WTC11 (cell line): ENCODE data around the gene MICAL2.

Experiments
- ATF3 ChIP-seq: sonication (generic); formaldehyde crosslinking; conservative IDR thresholded peaks from 2 replicates; pipeline ENCODE4 v1.8.1; 2022; ENCODE audit warnings: mild to moderate bottlenecking, missing genetic modification reagents
- E2F1 ChIP-seq: sonication (generic); formaldehyde crosslinking; IDR thresholded peaks from 2 replicates; pipeline ENCODE4 v1.8.0; 2022; ENCODE audit warnings: mild to moderate bottlenecking, missing genetic modification reagents
- JUN ChIP-seq: sonication (generic); formaldehyde crosslinking; IDR thresholded peaks from 2 replicates; pipeline ENCODE4 v1.8.0; 2023; ENCODE audit warnings: mild to moderate bottlenecking, missing genetic modification reagents
- ZNF121 ChIP-seq: sonication (generic); formaldehyde crosslinking; IDR thresholded peaks from 2 replicates; pipeline ENCODE4 v1.8.0; 2023; ENCODE audit warnings: missing genetic modification reagents
- ZNF317 ChIP-seq: sonication (generic); formaldehyde crosslinking; IDR thresholded peaks from 2 replicates; pipeline ENCODE4 v1.8.1; 2023; ENCODE audit warnings: low read depth, mild to moderate bottlenecking, moderate library complexity, missing genetic modification reagents, borderline replicate concordance
- TF ChIP-seq, protein P1 (sequence below): fragments of 200-600 bp; IDR thresholded peaks from 2 replicates; pipeline ENCODE4 v1.8.0; 2022; ENCODE audit warnings: antibody characterized with exemption
- TF ChIP-seq, protein P2 (sequence below): fragments of 250-450 bp; sonication (Bioruptor Pico); IDR thresholded peaks from 2 replicates; pipeline ENCODE4 v2.1.2; 2022; ENCODE audit warnings: mild to moderate bottlenecking, moderate library complexity
- TF ChIP-seq, protein P3 (sequence below): sonication (generic); formaldehyde crosslinking; IDR thresholded peaks from 2 replicates; pipeline ENCODE4 v1.8.0; 2022; ENCODE audit warnings: mild to moderate bottlenecking, missing genetic modification reagents

GRCh38 chr11:12278766-12279671 is 168.6 kb downstream of the MICAL2 start:
- TF ChIP-seq, protein P1, sequence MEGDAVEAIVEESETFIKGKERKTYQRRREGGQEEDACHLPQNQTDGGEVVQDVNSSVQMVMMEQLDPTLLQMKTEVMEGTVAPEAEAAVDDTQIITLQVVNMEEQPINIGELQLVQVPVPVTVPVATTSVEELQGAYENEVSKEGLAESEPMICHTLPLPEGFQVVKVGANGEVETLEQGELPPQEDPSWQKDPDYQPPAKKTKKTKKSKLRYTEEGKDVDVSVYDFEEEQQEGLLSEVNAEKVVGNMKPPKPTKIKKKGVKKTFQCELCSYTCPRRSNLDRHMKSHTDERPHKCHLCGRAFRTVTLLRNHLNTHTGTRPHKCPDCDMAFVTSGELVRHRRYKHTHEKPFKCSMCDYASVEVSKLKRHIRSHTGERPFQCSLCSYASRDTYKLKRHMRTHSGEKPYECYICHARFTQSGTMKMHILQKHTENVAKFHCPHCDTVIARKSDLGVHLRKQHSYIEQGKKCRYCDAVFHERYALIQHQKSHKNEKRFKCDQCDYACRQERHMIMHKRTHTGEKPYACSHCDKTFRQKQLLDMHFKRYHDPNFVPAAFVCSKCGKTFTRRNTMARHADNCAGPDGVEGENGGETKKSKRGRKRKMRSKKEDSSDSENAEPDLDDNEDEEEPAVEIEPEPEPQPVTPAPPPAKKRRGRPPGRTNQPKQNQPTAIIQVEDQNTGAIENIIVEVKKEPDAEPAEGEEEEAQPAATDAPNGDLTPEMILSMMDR: no peak
- TF ChIP-seq ATF3 (no peak), ZNF317 (CRISPR knock-in tag) (no peak), JUN (CRISPR knock-in tag) (no peak), E2F1 (CRISPR knock-in tag) (no peak), ZNF121 (CRISPR knock-in tag) (no peak)
- TF ChIP-seq, protein P2, sequence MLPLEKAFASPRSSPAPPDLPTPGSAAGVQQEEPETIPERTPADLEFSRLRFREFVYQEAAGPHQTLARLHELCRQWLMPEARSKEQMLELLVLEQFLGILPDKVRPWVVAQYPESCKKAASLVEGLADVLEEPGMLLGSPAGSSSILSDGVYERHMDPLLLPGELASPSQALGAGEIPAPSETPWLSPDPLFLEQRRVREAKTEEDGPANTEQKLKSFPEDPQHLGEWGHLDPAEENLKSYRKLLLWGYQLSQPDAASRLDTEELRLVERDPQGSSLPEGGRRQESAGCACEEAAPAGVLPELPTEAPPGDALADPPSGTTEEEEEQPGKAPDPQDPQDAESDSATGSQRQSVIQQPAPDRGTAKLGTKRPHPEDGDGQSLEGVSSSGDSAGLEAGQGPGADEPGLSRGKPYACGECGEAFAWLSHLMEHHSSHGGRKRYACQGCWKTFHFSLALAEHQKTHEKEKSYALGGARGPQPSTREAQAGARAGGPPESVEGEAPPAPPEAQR (CRISPR knock-in tag): no peak
- TF ChIP-seq, protein P3, sequence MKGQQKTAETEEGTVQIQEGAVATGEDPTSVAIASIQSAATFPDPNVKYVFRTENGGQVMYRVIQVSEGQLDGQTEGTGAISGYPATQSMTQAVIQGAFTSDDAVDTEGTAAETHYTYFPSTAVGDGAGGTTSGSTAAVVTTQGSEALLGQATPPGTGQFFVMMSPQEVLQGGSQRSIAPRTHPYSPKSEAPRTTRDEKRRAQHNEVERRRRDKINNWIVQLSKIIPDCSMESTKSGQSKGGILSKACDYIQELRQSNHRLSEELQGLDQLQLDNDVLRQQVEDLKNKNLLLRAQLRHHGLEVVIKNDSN: no peak
